ENCODE measurements around the gene CRACR2B.

The CRACR2B gene

DNA sequence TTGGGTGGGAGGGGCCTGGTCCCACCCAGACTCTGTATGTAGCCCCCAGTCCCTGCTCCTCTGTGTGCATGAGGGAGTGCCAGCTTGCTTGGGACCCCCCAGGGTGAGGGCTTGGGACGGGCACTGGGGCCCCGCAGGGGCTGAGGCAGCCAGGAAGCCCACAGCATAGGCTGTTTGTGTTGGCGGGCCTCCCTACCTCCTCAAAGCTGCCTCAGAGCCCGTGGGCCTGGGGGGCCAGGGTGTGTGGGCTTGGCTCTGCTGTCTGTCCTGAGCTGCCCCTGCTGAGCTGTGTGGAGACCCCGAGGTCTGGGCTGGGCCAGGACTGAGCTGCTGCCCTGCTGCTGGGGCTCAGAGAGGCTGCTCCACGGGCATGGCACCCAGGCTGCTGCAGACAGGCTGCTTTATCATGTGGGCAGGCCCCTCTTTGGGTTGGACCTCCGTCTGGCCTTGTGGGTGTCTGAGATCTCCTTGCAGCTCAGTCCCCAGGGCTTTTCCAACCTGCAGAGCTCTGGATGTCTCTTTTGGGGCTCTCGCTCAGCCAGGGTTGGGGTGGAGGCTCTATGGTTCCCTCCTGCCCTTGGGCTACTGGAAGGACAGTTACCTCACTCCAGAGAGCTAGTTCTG lies 18.3 kb downstream of the CRACR2B start:
- no peak overlapping the region for H2AFZ ChIP-seq
- H3K9ac ChIP-seq: no peak overlapping the region
- H3K27me3 ChIP-seq (ENCODE audit: control insufficient read depth, insufficient read depth, low read length): no peaks in the 10 kb centered on the region
- H3K4me1 ChIP-seq: peaks cover 1% of the 10 kb centered on the region
- no peaks in the 10 kb centered on the region for H3K36me3 ChIP-seq (ENCODE audit: control insufficient read depth, insufficient read depth, low read length)
- no peaks in the 10 kb centered on the region for H3K79me2 ChIP-seq
- no peaks in the 10 kb centered on the region for H3K9me3 ChIP-seq (ENCODE audit: control insufficient read depth, low read length)
- H3K4me3 ChIP-seq (ENCODE audit: low read depth, low read length): no peak overlapping the region
- TF ChIP-seq, protein P1, sequence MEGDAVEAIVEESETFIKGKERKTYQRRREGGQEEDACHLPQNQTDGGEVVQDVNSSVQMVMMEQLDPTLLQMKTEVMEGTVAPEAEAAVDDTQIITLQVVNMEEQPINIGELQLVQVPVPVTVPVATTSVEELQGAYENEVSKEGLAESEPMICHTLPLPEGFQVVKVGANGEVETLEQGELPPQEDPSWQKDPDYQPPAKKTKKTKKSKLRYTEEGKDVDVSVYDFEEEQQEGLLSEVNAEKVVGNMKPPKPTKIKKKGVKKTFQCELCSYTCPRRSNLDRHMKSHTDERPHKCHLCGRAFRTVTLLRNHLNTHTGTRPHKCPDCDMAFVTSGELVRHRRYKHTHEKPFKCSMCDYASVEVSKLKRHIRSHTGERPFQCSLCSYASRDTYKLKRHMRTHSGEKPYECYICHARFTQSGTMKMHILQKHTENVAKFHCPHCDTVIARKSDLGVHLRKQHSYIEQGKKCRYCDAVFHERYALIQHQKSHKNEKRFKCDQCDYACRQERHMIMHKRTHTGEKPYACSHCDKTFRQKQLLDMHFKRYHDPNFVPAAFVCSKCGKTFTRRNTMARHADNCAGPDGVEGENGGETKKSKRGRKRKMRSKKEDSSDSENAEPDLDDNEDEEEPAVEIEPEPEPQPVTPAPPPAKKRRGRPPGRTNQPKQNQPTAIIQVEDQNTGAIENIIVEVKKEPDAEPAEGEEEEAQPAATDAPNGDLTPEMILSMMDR (IDR thresholded peaks at IDR 0.05): no peak
- H3K27ac ChIP-seq: no peak overlapping the region
- H3K4me2 ChIP-seq (ENCODE audit: low read length): no peak overlapping the region

DNA sequence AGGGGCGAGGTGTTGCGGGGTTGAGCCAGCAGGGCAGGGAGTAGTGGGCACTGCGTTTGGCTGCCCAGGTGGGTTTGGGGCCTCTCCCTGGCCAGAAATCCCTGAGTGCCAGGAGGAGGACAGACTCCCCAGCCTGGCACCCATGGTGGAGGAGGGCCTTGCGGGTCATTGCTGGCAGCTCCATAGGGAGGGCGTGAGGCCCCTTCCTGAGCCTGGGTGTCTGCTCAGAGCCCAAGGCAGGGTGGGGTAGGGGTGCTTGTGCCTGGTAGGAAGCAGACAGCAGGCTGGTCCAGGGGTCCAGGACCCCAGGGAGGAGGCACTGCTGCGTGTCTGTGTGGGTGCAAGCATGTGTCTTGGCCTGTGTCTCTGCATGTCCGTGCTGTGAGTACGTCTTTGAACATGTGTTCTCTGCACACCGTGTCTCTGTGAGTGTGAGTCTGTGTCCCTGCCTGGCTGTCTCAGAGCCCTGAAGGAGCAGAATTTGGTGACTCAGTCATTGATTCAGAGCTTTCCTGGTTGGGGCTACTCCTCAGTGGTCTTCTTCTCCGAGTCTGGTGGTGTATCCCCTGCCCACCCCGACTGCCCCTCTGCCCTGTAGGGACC lies 18.9 kb downstream of the CRACR2B start:
- H3K4me2 ChIP-seq (ENCODE audit: low read length): no peak overlapping the region
- no peak overlapping the region for H3K27ac ChIP-seq
- H3K36me3 ChIP-seq (ENCODE audit: control insufficient read depth, insufficient read depth, low read length): no peaks in the 10 kb centered on the region
- H3K9me3 ChIP-seq (ENCODE audit: control insufficient read depth, low read length): no peaks in the 10 kb centered on the region
- TF ChIP-seq, protein P1 (IDR thresholded peaks at IDR 0.05): no peak
- H2AFZ ChIP-seq: no peak overlapping the region
- H3K4me1 ChIP-seq: no peaks in the 10 kb centered on the region
- H3K9ac ChIP-seq: no peak overlapping the region
- no peaks in the 10 kb centered on the region for H3K27me3 ChIP-seq (ENCODE audit: control insufficient read depth, insufficient read depth, low read length)
- no peaks in the 10 kb centered on the region for H3K79me2 ChIP-seq
- H3K4me3 ChIP-seq (ENCODE audit: low read depth, low read length): no peak overlapping the region

DNA sequence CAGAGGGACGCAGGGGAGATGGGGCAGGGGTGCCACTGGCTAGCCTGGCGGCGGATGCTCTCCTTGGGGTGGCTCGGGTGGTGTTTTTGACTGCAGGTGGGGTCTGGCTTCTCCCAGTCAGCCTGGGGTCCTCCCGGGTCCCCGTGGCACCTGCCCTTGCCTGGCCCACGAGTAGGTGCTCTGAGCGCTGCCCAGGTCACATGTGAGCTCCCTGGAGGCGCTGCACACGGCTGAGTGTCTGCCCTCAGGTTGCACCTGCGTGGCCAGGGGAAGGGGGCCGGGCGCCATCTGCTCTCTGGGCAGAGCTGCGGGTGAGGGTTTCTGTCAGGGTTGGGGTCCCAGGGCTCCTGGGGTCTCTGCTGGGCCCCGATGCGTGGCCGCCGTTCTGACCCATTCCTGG lies 20.2 kb downstream of the CRACR2B start:
- Histone ChIP-seq H3K4me3 (ENCODE audit: low read depth, low read length) (no peak overlapping the region), H3K9me3 (ENCODE audit: control insufficient read depth, low read length) (no peaks in the 10 kb centered on the region), H3K27ac (no peak overlapping the region), H3K9ac (no peak overlapping the region), H2AFZ (no peak overlapping the region), H3K4me2 (ENCODE audit: low read length) (no peak overlapping the region), H3K79me2 (no peaks in the 10 kb centered on the region), H3K36me3 (ENCODE audit: control insufficient read depth, insufficient read depth, low read length) (no peaks in the 10 kb centered on the region), H3K27me3 (ENCODE audit: control insufficient read depth, insufficient read depth, low read length) (no peaks in the 10 kb centered on the region), H3K4me1 (no peaks in the 10 kb centered on the region)
- TF ChIP-seq, protein P1 (IDR thresholded peaks at IDR 0.05): no peak

DNA sequence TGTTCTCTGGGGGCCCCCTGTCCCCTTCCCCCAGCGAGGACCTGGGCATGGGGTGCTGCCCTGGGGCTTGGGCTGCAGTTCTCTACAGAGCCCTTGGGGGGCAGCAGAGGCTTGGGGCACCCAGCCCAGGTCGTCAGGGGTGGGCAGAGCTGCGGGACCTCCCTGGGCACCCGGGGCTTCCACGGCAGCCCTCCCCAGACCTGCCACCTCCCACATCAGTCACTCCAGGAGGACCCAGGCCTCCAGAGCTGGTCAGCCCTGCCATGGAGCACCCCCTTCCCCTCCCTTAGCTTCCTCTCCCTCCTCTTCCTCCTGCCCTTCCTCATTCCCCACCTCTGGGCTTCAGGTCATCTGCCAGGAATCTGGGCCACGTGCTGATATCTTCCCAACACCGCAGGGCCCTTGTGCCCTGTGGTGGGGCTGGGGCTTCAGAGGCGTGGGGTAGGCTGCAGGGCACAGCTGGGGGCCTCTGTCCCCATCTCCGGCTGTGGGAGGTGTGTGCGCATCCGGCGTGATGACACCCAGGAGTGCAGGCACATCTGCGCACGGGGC lies 20.7 kb downstream of the CRACR2B start:
- Histone ChIP-seq H2AFZ (no peak overlapping the region), H3K27ac (no peak overlapping the region), H3K4me1 (no peaks in the 10 kb centered on the region), H3K36me3 (ENCODE audit: control insufficient read depth, insufficient read depth, low read length) (no peaks in the 10 kb centered on the region), H3K9ac (no peak overlapping the region), H3K9me3 (ENCODE audit: control insufficient read depth, low read length) (no peaks in the 10 kb centered on the region), H3K79me2 (no peaks in the 10 kb centered on the region), H3K4me2 (ENCODE audit: low read length) (no peak overlapping the region), H3K4me3 (ENCODE audit: low read depth, low read length) (no peak overlapping the region), H3K27me3 (ENCODE audit: control insufficient read depth, insufficient read depth, low read length) (no peaks in the 10 kb centered on the region)
- TF ChIP-seq, protein P1 (IDR thresholded peaks at IDR 0.05): peak; percentile 61

All from parathyroid adenoma (tissue), 2 donors.